ENCODE results near the gene PACS1. TPM values are rescaled to one million over a fixed set of nuclear protein-coding genes. Genes with fewer than 3 reads are reported as not detected.
A peak's percentile ranks its signal among the peaks of the same experiment; 100 is the strongest.

PACS1 gene
- total and polyA plus RNA-seq, 2 donors (not counting 1 experiment from before 2014, with no cell fraction given): 131 to 303 TPM

DNA sequence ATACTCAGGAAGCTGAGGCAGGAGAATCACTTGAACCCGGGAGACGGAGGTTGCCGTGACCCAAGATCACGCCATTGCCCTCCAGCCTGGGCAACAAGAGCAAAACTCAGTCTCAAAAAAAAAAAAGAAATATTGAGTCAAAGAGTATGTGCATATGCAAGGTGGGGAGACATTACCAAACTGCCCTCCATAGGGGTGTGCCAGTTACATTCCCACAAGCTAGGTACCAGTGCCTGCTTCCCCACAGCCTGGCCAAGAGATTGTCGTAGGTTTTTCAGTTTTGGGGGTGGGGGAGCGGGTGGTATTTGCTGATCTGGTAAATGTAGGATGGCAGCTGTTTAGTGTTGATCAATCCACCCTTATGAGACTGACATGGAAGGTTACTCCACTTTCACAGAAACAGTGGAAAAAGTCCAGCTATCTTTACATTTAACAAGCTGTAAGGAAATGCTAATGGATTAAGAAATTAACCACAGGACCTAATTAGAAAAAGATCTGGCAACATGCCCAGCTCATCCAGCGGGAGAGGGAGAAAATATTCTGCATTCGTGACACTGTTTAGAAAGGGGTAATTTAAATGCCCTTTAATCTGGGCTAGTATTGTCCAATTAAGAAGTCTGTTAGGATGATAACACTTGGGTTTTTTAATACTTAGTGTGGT lies 89.4 kb downstream of the PACS1 start:
- no peak overlapping the region for H3K27ac Mint-ChIP-seq
- H3K4me1 ChIP-seq (ENCODE audit: control insufficient read depth in 2 of 2, insufficient read depth in 2 of 2, low read length in 2 of 2): no peaks in the 10 kb centered on the region
- no peaks in the 10 kb centered on the region for H3K9me3 ChIP-seq (ENCODE audit: control extremely low read depth in 1 of 3, control insufficient read depth in 2 of 3, insufficient read depth in 1 of 3, low read length in 2 of 3)
- H4K20me1 ChIP-seq (ENCODE audit: control insufficient read depth, insufficient read depth, low read length, poor library complexity, severe bottlenecking): peaks cover 69% of the 10 kb centered on the region
- H3K36me3 ChIP-seq (replicated peaks in 1 of 2; ENCODE audit: control extremely low read depth in 1 of 2, control insufficient read depth in 1 of 2, extremely low read depth in 1 of 2, insufficient read depth in 2 of 2, low read length in 1 of 2): peaks cover 0 to 2% of the 10 kb centered on the region in 2 experiments
- TF ChIP-seq CTCF (IDR thresholded peaks at IDR 0.05): no peak
- H3K79me2 ChIP-seq (ENCODE audit: control insufficient read depth, insufficient read depth, low read length): peaks cover 83% of the 10 kb centered on the region
- no peak overlapping the region for H3K4me2 ChIP-seq (replicated peaks; ENCODE audit: low read depth, low read length, poor library complexity, severe bottlenecking)
- H3K4me1 Mint-ChIP-seq: peaks cover 31% of the 10 kb centered on the region
- H3K4me3 Mint-ChIP-seq: no peak overlapping the region
- no peak overlapping the region for H3K4me3 ChIP-seq (ENCODE audit: control extremely low read depth in 1 of 5, extremely low read depth in 1 of 5, insufficient read depth in 1 of 5, low read depth in 2 of 5, low read length in 4 of 5)
- no peaks in the 10 kb centered on the region for H3K27me3 ChIP-seq (replicated peaks in 1 of 4; ENCODE audit: control extremely low read depth in 1 of 4, control insufficient read depth in 3 of 4, insufficient read depth in 4 of 4, low read length in 3 of 4)
- intact Hi-C loops (cut with micrococcal nuclease): no loop called here
- no peak overlapping the region for H3K9ac ChIP-seq (ENCODE audit: low read length)
- no peak overlapping the region for H2AFZ ChIP-seq (ENCODE audit: insufficient read depth, low read depth, low read length, poor library complexity, severe bottlenecking)
- CTCF ChIA-PET: interaction anchor here (1.7 kb wide), 1 partner anchor 115 kb away, joined by 4 read pairs; no protein-coding TSS in a partner anchor
- ATAC-seq (ENCODE audit: low read depth): no peak
- 100% methylated on average over 2 of the region's 8 CpGs for WGBS (ENCODE audit: insufficient coverage)
- H3K27ac ChIP-seq (ENCODE audit: low read length in 2 of 2): no peak overlapping the region
- DNase-seq: no peak
- no peaks in the 10 kb centered on the region for H3K27me3 Mint-ChIP-seq
- no peaks in the 10 kb centered on the region for H3K9me3 Mint-ChIP-seq (ENCODE audit: insufficient read depth)
- POLR2A ChIA-PET: no interaction called here

DNA sequence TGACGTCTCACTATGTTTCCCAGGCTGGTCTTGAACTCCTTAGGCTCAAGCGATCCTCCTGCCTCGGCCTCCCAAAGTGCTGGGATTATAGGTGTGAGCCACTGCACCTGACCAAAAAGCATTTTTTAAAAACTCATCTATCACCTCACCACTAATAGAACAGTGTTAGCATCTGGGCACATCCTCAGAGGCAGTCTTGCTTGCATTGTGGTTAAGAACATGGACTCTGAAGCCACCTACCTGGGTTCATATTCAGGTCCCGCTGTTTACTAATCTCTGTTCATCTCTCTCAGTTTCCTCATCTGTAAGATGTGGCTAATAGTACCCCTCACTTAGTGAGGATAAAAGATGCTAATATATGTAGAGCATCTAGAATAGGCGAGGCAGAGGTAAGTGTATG lies 90.6 kb downstream of the PACS1 start:
- H3K4me1 Mint-ChIP-seq: peaks cover 36% of the 10 kb centered on the region
- Histone ChIP-seq H2AFZ (ENCODE audit: insufficient read depth, low read depth, low read length, poor library complexity, severe bottlenecking) (no peak overlapping the region), H3K36me3 (replicated peaks in 1 of 2; ENCODE audit: control extremely low read depth in 1 of 2, control insufficient read depth in 1 of 2, extremely low read depth in 1 of 2, insufficient read depth in 2 of 2, low read length in 1 of 2) (peaks cover 4 to 5% of the 10 kb centered on the region in 2 experiments), H3K27ac (ENCODE audit: low read length in 2 of 2) (peak overlapping the region in 1 of 2 donors; percentile 39), H3K4me2 (replicated peaks; ENCODE audit: low read depth, low read length, poor library complexity, severe bottlenecking) (no peak overlapping the region), H3K4me1 (ENCODE audit: control insufficient read depth in 2 of 2, insufficient read depth in 2 of 2, low read length in 2 of 2) (no peaks in the 10 kb centered on the region), H3K79me2 (ENCODE audit: control insufficient read depth, insufficient read depth, low read length) (peaks cover 80% of the 10 kb centered on the region), H3K9me3 (ENCODE audit: control extremely low read depth in 1 of 3, control insufficient read depth in 2 of 3, insufficient read depth in 1 of 3, low read length in 2 of 3) (no peaks in the 10 kb centered on the region), H4K20me1 (ENCODE audit: control insufficient read depth, insufficient read depth, low read length, poor library complexity, severe bottlenecking) (peaks cover 67% of the 10 kb centered on the region), H3K4me3 (ENCODE audit: control extremely low read depth in 1 of 5, extremely low read depth in 1 of 5, insufficient read depth in 1 of 5, low read depth in 2 of 5, low read length in 4 of 5) (no peak overlapping the region), H3K9ac (ENCODE audit: low read length) (no peak overlapping the region), H3K27me3 (replicated peaks in 1 of 4; ENCODE audit: control extremely low read depth in 1 of 4, control insufficient read depth in 3 of 4, insufficient read depth in 4 of 4, low read length in 3 of 4) (no peaks in the 10 kb centered on the region)
- 100% methylated on average over 1 of the region's 5 CpGs for WGBS (ENCODE audit: insufficient coverage)
- no peaks in the 10 kb centered on the region for H3K9me3 Mint-ChIP-seq (ENCODE audit: insufficient read depth)
- no peak overlapping the region for H3K27ac Mint-ChIP-seq
- ATAC-seq (ENCODE audit: low read depth): no peak
- no peak for DNase-seq
- no peak overlapping the region for H3K4me3 Mint-ChIP-seq
- ChIA-PET POLR2A (no interaction called here), CTCF (interaction anchor here (0.5 kb wide), 1 partner anchor 10 kb away, joined by 4 read pairs; no protein-coding TSS in a partner anchor)
- no peaks in the 10 kb centered on the region for H3K27me3 Mint-ChIP-seq
- TF ChIP-seq EZH2 (IDR thresholded peaks at IDR 0.05; ENCODE audit: borderline replicate concordance, insufficient read depth, low read depth, low read length, poor library complexity, severe bottlenecking): no peak
- no peak for TF ChIP-seq CTCF (IDR thresholded peaks at IDR 0.05)
- intact Hi-C loops (cut with micrococcal nuclease): no loop called here
